ENCODE results near the gene RNF103. TPM values are rescaled to one million over a fixed set of nuclear protein-coding genes. Genes with fewer than 3 reads are reported as not detected.

The RNF103 gene
- total and polyA plus RNA-seq, 2 of the 8 experiments (the other 6 are each of a cell fraction or from before 2014, with no cell fraction given): 3.3 to 7.4 TPM

GRCh38 chr2:86608832-86609410, 14.7 kb downstream of the RNF103 start:
- H2BK20ac ChIP-seq (ENCODE audit: low read length): no peak overlapping the region
- 91% methylated on average over 2 of the region's 2 CpGs; no CpG with 5 or more reads in 1 of the 2 experiments for WGBS, 2 experiments (ENCODE audit: extremely low coverage in 1 of 2, insufficient coverage in 1 of 2, insufficient read length in 1 of 2, insufficient replicate concordance in 2 of 2, low coverage in 1 of 2, low lambda C conversion rate in 2 of 2, missing lambda C conversion rate in 1 of 2)
- POLR2A ChIA-PET (ENCODE audit: partially characterized antibody): interaction anchor here (0.8 kb wide), 1 partner anchor 10 kb away, joined by 4 read pairs; no protein-coding TSS in a partner anchor
- TF ChIP-seq EGR1 (IDR thresholded peaks at IDR 0.05; ENCODE audit: borderline replicate concordance, low read depth, low read length) (no peak), HDAC6 (IDR thresholded peaks at IDR 0.05; ENCODE audit: low read depth, low read length) (no peak), POLR2A (IDR thresholded peaks at IDR 0.05; ENCODE audit: control extremely low read depth in 1 of 2, low read depth in 2 of 2, low read length in 2 of 2) (no peak), USF2 (IDR thresholded peaks at IDR 0.05; ENCODE audit: low read length) (no peak), SUZ12 (IDR thresholded peaks at IDR 0.05; ENCODE audit: low read length) (no peak), BACH1 (IDR thresholded peaks at IDR 0.05; ENCODE audit: low read length) (no peak), SIRT6 (IDR thresholded peaks at IDR 0.05; ENCODE audit: low read length) (no peak)

More at GRCh38 chr2:86608832-86609410, 14.7 kb downstream of the RNF103 start:
- H2AFZ ChIP-seq (ENCODE audit: low read length): no peak overlapping the region
- FAIRE-seq (no peak), DNase-seq (ENCODE audit: low read depth in 1 of 2, low spot score in 2 of 2) (no peak)
- H3K23ac ChIP-seq (ENCODE audit: insufficient read length): no peak overlapping the region
- H3K56ac ChIP-seq (replicated peaks; ENCODE audit: insufficient read length, low read depth, low read length): no peak overlapping the region
- H4K91ac ChIP-seq (replicated peaks; ENCODE audit: insufficient read length, low read length): no peak overlapping the region
- H3K4me1 ChIP-seq (replicated peaks in 1 of 4; ENCODE audit: control insufficient read depth in 3 of 4, insufficient read depth in 4 of 4, low read length in 3 of 4): no peaks in the 10 kb centered on the region
- H3K79me1 ChIP-seq (ENCODE audit: low read depth, low read length): no peaks in the 10 kb centered on the region
- H3K4ac ChIP-seq (replicated peaks; ENCODE audit: insufficient read length, low read depth, low read length): no peak overlapping the region
- CTCF ChIA-PET (ENCODE audit: partially characterized antibody): interaction anchor here (0.6 kb wide), 1 partner anchor 17 kb away, joined by 6 read pairs; no protein-coding TSS in a partner anchor
- no peaks in the 10 kb centered on the region for H3K27me3 ChIP-seq (replicated peaks in 1 of 4; ENCODE audit: control insufficient read depth in 3 of 4, extremely low read depth in 1 of 4, insufficient read depth in 3 of 4, low read length in 3 of 4)
- no peak overlapping the region for H3K14ac ChIP-seq (ENCODE audit: insufficient read length)
- no peak overlapping the region for H3K4me3 ChIP-seq (ENCODE audit: extremely low read depth in 1 of 4, insufficient read depth in 2 of 4, low read depth in 3 of 4, low read length in 4 of 4)
- H2BK120ac ChIP-seq (replicated peaks; ENCODE audit: low read depth, low read length): no peak overlapping the region
- H2BK5ac ChIP-seq (ENCODE audit: low read depth, low read length): no peak overlapping the region
- H3K79me2 ChIP-seq (ENCODE audit: control insufficient read depth in 1 of 2, insufficient read depth in 2 of 2, low read length in 2 of 2): no peaks in the 10 kb centered on the region
- no peak overlapping the region for H3K9ac ChIP-seq (replicated peaks in 1 of 4; ENCODE audit: extremely low read depth in 1 of 4, low read depth in 3 of 4, low read length in 3 of 4)
- no peaks in the 10 kb centered on the region for H4K20me1 ChIP-seq (replicated peaks in 1 of 2; ENCODE audit: control insufficient read depth in 1 of 2, insufficient read depth in 2 of 2, low read length in 2 of 2)
- H4K8ac ChIP-seq (ENCODE audit: extremely low read depth, insufficient read depth, low read length): no peak overlapping the region
- no peak overlapping the region for H2BK12ac ChIP-seq (ENCODE audit: low read depth, low read length)
- H3K27ac ChIP-seq (ENCODE audit: low read depth, low read length): no peak overlapping the region
- H3K23me2 ChIP-seq (ENCODE audit: low read depth, low read length): no peaks in the 10 kb centered on the region
- H3K9me3 ChIP-seq (ENCODE audit: insufficient read depth in 2 of 2, low read depth in 1 of 2, low read length in 1 of 2): no peaks in the 10 kb centered on the region
- H3K36me3 ChIP-seq (ENCODE audit: control insufficient read depth in 2 of 4, insufficient read depth in 4 of 4, low read length in 3 of 4): peaks cover 0 to 3% (median 1%) of the 10 kb centered on the region in 4 experiments; a peak in 1 of 8 replicates
- no peak overlapping the region for H4K5ac ChIP-seq (ENCODE audit: insufficient read length, low read depth, low read length)
- no peak overlapping the region for H2AK5ac ChIP-seq (ENCODE audit: low read depth, low read length)
- no peak overlapping the region for H3K4me2 ChIP-seq (ENCODE audit: insufficient read depth in 1 of 2, low read depth in 2 of 2, low read length in 2 of 2)
- H3K18ac ChIP-seq (ENCODE audit: extremely low read depth, low read length): no peak overlapping the region
- H2BK15ac ChIP-seq (ENCODE audit: low read length): no peak overlapping the region

All from H1 (cell line).